ENCODE measurements around the gene ST3GAL2.
"Not testable (repeated sequence)": the region's sequence is repeated elsewhere in the genome, so short reads cannot be mapped to it uniquely, and the experiment has no call there.

Gene ST3GAL2

DNA sequence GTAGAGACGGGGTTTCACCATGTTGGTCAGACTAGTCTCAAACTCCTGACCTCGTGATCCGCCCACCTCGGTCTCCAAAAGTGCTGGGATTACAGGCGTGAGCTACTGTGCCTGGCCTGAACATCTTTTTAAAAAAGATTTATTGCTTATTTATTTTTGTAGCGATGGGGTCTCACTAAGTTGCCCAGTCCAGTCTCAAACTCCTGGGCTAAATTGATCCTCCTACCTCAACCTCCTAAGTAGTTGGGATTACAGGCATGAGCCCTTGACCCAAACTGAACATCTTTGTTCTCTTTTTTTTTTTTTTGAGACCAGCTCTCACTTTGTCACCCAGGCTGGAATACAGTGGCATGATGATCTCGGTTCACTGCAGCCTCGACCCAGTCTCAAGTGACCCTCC is 64.7 kb downstream of the ST3GAL2 start:
- no peaks in the 10 kb centered on the region for H3K9me3 ChIP-seq (ENCODE audit: control insufficient read depth in 1 of 2, low read length in 2 of 2)
- H3K4me1 ChIP-seq (ENCODE audit: control insufficient read depth in 1 of 2, insufficient read depth in 2 of 2, low read length in 2 of 2) = no peaks in the 10 kb centered on the region
- no peaks in the 10 kb centered on the region for H3K27me3 ChIP-seq (ENCODE audit: control insufficient read depth in 1 of 2, insufficient read depth in 2 of 2, low read length in 2 of 2)
- H3K27ac ChIP-seq (ENCODE audit: low read depth, low read length) = no peak overlapping the region
- H3K4me3 ChIP-seq (ENCODE audit: low read depth in 1 of 2, low read length in 2 of 2) = no peak overlapping the region
- H3K9ac ChIP-seq (ENCODE audit: low read depth in 1 of 2, low read length in 2 of 2) = no peak overlapping the region
- H3K36me3 ChIP-seq (ENCODE audit: control insufficient read depth in 1 of 2, insufficient read depth in 2 of 2, low read length in 2 of 2) = peaks cover 21 to 55% of the 10 kb centered on the region in 2 donors

DNA sequence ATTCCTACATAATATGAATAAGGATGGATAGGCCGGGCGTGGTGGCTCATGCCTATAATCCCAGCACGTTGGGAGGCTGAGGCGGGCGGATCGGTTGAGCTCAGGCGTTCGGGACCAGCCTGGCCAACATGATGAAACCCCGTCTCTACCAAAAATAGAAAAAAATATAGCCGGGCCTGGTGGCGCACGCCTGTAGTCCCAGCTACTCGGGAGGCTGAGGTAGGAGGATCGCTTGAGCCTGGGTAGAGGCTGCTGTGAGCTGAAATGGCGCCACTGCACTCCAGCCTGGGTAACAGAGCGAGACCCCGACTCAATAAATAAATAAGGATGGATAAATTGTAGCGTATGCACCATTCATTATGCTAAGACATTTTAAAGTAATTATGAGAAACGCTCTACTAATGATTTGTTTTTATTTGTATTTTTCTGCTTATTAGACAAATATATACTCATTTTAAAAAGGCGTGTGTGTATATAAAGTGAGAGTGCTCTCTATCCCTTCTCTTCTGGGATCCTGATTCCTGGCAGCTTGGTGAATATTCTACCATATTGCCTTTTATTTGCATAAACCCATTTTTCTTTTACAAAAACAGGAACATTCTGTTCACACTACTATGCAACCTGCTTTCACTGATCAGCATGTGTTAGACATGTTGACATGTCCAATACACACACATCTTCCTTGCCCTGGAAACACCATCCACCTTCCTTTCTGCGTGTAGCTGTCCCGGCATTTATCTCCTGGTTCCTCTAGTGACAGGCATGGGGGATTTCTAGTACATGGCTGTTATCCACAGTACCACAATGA is 65.8 kb downstream of the ST3GAL2 start:
- H3K9ac ChIP-seq (ENCODE audit: low read depth in 1 of 2, low read length in 2 of 2) = no peak overlapping the region
- no peak overlapping the region for H3K27ac ChIP-seq (ENCODE audit: low read depth, low read length)
- no peaks in the 10 kb centered on the region for H3K27me3 ChIP-seq (ENCODE audit: control insufficient read depth in 1 of 2, insufficient read depth in 2 of 2, low read length in 2 of 2)
- H3K36me3 ChIP-seq (ENCODE audit: control insufficient read depth in 1 of 2, insufficient read depth in 2 of 2, low read length in 2 of 2) = peaks cover 21 to 61% of the 10 kb centered on the region in 2 donors
- H3K4me3 ChIP-seq (ENCODE audit: low read depth in 1 of 2, low read length in 2 of 2) = no peak overlapping the region
- no peaks in the 10 kb centered on the region for H3K9me3 ChIP-seq (ENCODE audit: control insufficient read depth in 1 of 2, low read length in 2 of 2)
- H3K4me1 ChIP-seq (ENCODE audit: control insufficient read depth in 1 of 2, insufficient read depth in 2 of 2, low read length in 2 of 2) = no peaks in the 10 kb centered on the region

DNA sequence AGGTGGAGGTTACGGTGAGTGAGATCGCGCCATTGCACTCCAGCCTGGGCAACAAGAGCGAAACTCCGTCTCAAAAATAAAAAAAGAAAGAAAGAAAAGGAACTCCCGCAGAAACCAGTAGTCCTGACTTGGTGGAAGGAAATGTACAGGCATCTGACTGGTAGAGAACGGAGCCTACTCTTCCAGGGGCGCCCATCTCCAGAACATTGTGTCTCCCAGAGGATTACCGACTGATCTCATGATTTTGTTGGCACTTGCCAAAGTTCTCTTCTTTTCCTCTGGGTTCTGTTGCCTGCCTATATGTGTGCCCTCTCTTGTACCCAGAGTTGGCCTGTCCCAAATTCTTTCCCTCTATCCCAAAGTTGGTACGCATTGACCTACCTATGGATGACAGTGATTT is 68.0 kb downstream of the ST3GAL2 start:
- H3K27me3 ChIP-seq (ENCODE audit: control insufficient read depth in 1 of 2, insufficient read depth in 2 of 2, low read length in 2 of 2) = no peaks in the 10 kb centered on the region
- no peaks in the 10 kb centered on the region for H3K9me3 ChIP-seq (ENCODE audit: control insufficient read depth in 1 of 2, low read length in 2 of 2)
- no peaks in the 10 kb centered on the region for H3K4me1 ChIP-seq (ENCODE audit: control insufficient read depth in 1 of 2, insufficient read depth in 2 of 2, low read length in 2 of 2)
- H3K36me3 ChIP-seq (ENCODE audit: control insufficient read depth in 1 of 2, insufficient read depth in 2 of 2, low read length in 2 of 2) = peaks cover 26 to 66% of the 10 kb centered on the region in 2 donors
- no peak overlapping the region for H3K9ac ChIP-seq (ENCODE audit: low read depth in 1 of 2, low read length in 2 of 2)
- no peak overlapping the region for H3K27ac ChIP-seq (ENCODE audit: low read depth, low read length)
- no peak overlapping the region for H3K4me3 ChIP-seq (ENCODE audit: low read depth in 1 of 2, low read length in 2 of 2)

DNA sequence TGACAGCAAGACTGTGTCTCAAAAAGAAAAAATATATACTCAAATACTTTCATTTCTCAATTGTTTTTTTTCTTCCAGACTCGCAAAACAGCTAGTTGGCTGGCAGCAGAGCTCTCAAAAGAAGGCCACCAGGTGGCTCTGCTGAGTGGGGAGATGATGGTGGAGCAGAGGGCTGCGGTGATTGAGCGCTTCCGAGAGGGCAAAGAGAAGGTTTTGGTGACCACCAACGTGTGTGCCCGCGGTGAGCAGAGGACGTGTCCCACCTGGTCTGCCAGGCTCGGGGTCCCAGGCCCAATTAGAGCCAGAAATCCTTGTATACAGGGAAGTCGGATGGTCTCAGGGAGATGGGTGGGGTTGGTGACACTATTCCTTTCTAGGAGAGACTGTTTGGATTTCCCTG is 68.8 kb downstream of the ST3GAL2 start:
- not testable (repeated sequence) for H3K27ac ChIP-seq (ENCODE audit: low read depth, low read length)

DNA sequence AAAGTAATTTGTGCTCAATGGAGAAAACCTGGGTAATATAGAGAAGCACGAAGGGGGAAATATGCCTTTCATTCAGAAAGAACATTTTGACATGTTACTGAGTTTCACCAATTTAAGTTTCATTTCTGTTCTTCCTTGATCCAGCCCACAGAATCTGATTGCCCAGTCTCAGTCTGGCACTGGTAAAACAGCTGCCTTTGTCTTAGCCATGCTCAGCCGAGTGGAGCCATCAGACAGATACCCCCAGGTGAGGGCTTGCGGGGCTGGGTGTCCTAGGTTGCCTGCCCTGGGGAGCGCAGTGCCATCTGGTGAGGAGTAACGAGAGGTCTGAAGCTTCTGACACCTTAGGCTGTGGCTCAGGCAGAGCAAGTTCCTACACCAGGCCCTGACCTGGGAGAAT is 74.5 kb downstream of the ST3GAL2 start:
- H3K27ac ChIP-seq (ENCODE audit: low read depth, low read length) = no peak overlapping the region
- H3K36me3 ChIP-seq (ENCODE audit: control insufficient read depth in 1 of 2, insufficient read depth in 2 of 2, low read length in 2 of 2) = peaks cover 32 to 70% of the 10 kb centered on the region in 2 donors
- H3K9ac ChIP-seq (ENCODE audit: low read depth in 1 of 2, low read length in 2 of 2) = no peak overlapping the region
- H3K4me3 ChIP-seq (ENCODE audit: low read depth in 1 of 2, low read length in 2 of 2) = no peak overlapping the region
- no peaks in the 10 kb centered on the region for H3K27me3 ChIP-seq (ENCODE audit: control insufficient read depth in 1 of 2, insufficient read depth in 2 of 2, low read length in 2 of 2)
- H3K4me1 ChIP-seq (ENCODE audit: control insufficient read depth in 1 of 2, insufficient read depth in 2 of 2, low read length in 2 of 2) = no peaks in the 10 kb centered on the region
- no peaks in the 10 kb centered on the region for H3K9me3 ChIP-seq (ENCODE audit: control insufficient read depth in 1 of 2, low read length in 2 of 2)

More for the DNA sequence above, 68.8 kb downstream of the ST3GAL2 start:
- H3K36me3 ChIP-seq (ENCODE audit: control insufficient read depth in 1 of 2, insufficient read depth in 2 of 2, low read length in 2 of 2) = peaks cover 30 to 69% of the 10 kb centered on the region in 2 donors
- H3K9me3 ChIP-seq (ENCODE audit: control insufficient read depth in 1 of 2, low read length in 2 of 2); H3K4me1 ChIP-seq (ENCODE audit: control insufficient read depth in 1 of 2, insufficient read depth in 2 of 2, low read length in 2 of 2); H3K27me3 ChIP-seq (ENCODE audit: control insufficient read depth in 1 of 2, insufficient read depth in 2 of 2, low read length in 2 of 2); H3K4me3 ChIP-seq (ENCODE audit: low read depth in 1 of 2, low read length in 2 of 2); H3K9ac ChIP-seq (ENCODE audit: low read depth in 1 of 2, low read length in 2 of 2): not testable (repeated sequence)

DNA sequence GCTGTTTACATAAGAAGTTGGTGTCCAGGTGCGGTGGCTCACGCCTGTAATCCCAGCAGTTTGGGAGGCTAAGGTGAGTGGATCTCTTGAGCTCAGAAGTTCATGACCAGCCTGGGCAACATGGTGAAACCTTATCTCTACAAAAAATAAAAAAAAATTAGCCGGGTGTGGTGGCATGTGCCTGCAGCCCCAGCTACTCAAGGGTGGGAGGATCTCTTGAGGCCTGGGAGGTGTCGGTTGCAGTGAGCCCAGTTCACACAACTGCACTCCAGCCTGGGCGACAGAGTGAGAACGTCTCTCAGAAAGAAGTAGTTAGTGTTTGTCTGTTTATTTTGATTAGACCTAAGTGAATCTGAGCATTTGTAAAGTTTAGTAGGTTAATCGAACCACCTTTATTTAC is 79.3 kb downstream of the ST3GAL2 start:
- H3K27me3 ChIP-seq (ENCODE audit: control insufficient read depth in 1 of 2, insufficient read depth in 2 of 2, low read length in 2 of 2) = no peaks in the 10 kb centered on the region
- H3K4me1 ChIP-seq (ENCODE audit: control insufficient read depth in 1 of 2, insufficient read depth in 2 of 2, low read length in 2 of 2) = no peaks in the 10 kb centered on the region
- H3K27ac ChIP-seq (ENCODE audit: low read depth, low read length) = no peak overlapping the region
- H3K4me3 ChIP-seq (ENCODE audit: low read depth in 1 of 2, low read length in 2 of 2) = no peak overlapping the region
- H3K36me3 ChIP-seq (ENCODE audit: control insufficient read depth in 1 of 2, insufficient read depth in 2 of 2, low read length in 2 of 2) = peaks cover 18 to 76% of the 10 kb centered on the region in 2 donors
- no peak overlapping the region for H3K9ac ChIP-seq (ENCODE audit: low read depth in 1 of 2, low read length in 2 of 2)
- no peaks in the 10 kb centered on the region for H3K9me3 ChIP-seq (ENCODE audit: control insufficient read depth in 1 of 2, low read length in 2 of 2)

DNA sequence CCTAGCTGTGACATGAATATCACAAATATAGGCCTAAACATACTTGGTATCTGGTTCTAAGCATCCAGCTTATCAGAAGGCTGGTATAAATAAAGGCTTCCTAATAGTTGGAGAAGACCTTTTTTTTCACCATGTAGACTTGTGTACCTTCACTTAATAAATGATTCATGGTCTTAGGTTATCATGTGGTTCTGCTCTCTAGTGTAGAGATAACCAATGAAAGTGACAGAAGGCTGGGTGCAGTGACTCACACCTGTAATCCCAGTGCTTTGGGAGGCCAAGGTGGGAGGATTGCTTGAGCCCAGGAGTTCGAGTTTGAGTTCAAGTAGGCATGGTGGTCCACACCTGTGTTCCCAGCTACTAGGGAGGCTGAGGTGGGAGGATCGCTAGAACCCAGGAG is 89.1 kb downstream of the ST3GAL2 start:
- H3K9me3 ChIP-seq (ENCODE audit: control insufficient read depth in 1 of 2, low read length in 2 of 2) = no peaks in the 10 kb centered on the region
- no peak overlapping the region for H3K9ac ChIP-seq (ENCODE audit: low read depth in 1 of 2, low read length in 2 of 2)
- H3K36me3 ChIP-seq (ENCODE audit: control insufficient read depth in 1 of 2, insufficient read depth in 2 of 2, low read length in 2 of 2) = peaks cover 0 to 8% of the 10 kb centered on the region in 2 donors
- H3K27me3 ChIP-seq (ENCODE audit: control insufficient read depth in 1 of 2, insufficient read depth in 2 of 2, low read length in 2 of 2) = no peaks in the 10 kb centered on the region
- H3K4me1 ChIP-seq (ENCODE audit: control insufficient read depth in 1 of 2, insufficient read depth in 2 of 2, low read length in 2 of 2) = peaks cover 20 to 22% of the 10 kb centered on the region in 2 donors
- H3K4me3 ChIP-seq (ENCODE audit: low read depth in 1 of 2, low read length in 2 of 2) = no peak overlapping the region
- H3K27ac ChIP-seq (ENCODE audit: low read depth, low read length) = no peak overlapping the region

DNA sequence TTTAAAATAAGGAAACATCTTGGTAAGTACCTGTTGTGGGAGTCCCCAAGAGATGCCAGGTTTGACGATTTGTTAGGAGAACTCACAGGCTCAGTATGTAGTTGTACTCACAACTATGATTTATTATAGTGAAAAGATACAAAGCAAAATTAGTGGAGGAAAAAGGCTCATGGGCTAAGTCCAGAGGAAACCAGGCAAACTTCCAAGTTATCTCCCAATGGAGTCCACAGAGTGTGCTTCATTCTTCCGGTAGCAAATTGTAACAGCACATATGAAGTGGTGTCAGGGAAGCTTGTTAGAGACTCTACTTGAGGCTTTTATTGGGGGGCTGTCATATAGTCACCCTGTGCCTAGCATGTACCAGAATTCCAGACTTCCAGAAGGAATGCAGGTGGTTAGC is 89.9 kb downstream of the ST3GAL2 start:
- Histone ChIP-seq H3K27me3 (ENCODE audit: control insufficient read depth in 1 of 2, insufficient read depth in 2 of 2, low read length in 2 of 2) (no peaks in the 10 kb centered on the region), H3K27ac (ENCODE audit: low read depth, low read length) (no peak overlapping the region), H3K9me3 (ENCODE audit: control insufficient read depth in 1 of 2, low read length in 2 of 2) (no peaks in the 10 kb centered on the region), H3K4me3 (ENCODE audit: low read depth in 1 of 2, low read length in 2 of 2) (no peak overlapping the region), H3K36me3 (ENCODE audit: control insufficient read depth in 1 of 2, insufficient read depth in 2 of 2, low read length in 2 of 2) (peaks cover 0 to 8% of the 10 kb centered on the region in 2 donors), H3K9ac (ENCODE audit: low read depth in 1 of 2, low read length in 2 of 2) (no peak overlapping the region), H3K4me1 (ENCODE audit: control insufficient read depth in 1 of 2, insufficient read depth in 2 of 2, low read length in 2 of 2) (peaks cover 20 to 22% of the 10 kb centered on the region in 2 donors)

DNA sequence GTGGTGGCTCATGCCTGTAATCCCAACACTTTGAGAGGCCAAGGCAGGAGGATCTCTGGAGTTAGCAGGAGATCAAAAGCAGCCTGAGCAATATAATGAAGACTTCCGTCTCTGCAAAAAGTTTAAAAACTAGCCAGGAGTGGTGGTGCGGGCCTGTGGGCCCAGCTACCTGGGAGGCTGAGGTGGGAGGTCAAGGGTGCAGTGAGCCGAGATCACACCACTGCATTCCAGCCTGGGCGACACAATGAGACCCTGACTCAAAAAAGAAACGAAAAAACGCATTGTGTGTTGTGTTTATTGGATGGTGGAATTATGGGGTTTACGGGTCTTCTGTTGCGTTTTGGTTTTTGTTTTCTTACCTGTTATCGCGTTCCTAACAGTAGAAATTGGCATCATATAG is 93.1 kb downstream of the ST3GAL2 start:
- no peaks in the 10 kb centered on the region for H3K27me3 ChIP-seq (ENCODE audit: control insufficient read depth in 1 of 2, insufficient read depth in 2 of 2, low read length in 2 of 2)
- peaks cover 20 to 22% of the 10 kb centered on the region in 2 donors for H3K4me1 ChIP-seq (ENCODE audit: control insufficient read depth in 1 of 2, insufficient read depth in 2 of 2, low read length in 2 of 2)
- H3K27ac ChIP-seq (ENCODE audit: low read depth, low read length) = no peak overlapping the region
- H3K9ac ChIP-seq (ENCODE audit: low read depth in 1 of 2, low read length in 2 of 2) = peak overlapping the region; percentile 65 to 81
- no peaks in the 10 kb centered on the region for H3K9me3 ChIP-seq (ENCODE audit: control insufficient read depth in 1 of 2, low read length in 2 of 2)
- peak overlapping the region; percentile 53 to 93 for H3K4me3 ChIP-seq (ENCODE audit: low read depth in 1 of 2, low read length in 2 of 2)
- H3K36me3 ChIP-seq (ENCODE audit: control insufficient read depth in 1 of 2, insufficient read depth in 2 of 2, low read length in 2 of 2) = no peaks in the 10 kb centered on the region

DNA sequence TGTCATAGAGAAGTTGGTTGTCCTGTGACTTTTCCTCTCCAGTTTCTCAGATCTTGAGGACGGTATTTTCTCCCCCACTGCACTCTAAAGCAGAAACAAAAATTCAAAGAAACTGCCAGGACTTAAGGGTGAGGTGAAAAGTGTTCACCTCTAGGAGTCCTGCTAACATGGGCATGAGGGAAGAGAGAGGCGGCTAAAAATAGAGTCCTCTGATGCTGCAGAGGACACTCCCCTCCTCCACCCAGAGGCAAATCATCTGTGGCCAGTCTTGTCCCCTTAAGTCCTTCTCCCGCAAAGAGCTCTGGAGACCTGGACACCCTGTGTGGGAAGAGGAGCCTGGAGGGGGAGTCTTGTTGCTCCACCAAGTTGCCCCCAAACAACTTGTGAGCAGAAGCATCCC is 96.9 kb downstream of the ST3GAL2 start:
- Histone ChIP-seq H3K27ac (ENCODE audit: low read depth, low read length) (no peak overlapping the region), H3K4me1 (ENCODE audit: control insufficient read depth in 1 of 2, insufficient read depth in 2 of 2, low read length in 2 of 2) (peaks cover 5 to 8% of the 10 kb centered on the region in 2 donors), H3K4me3 (ENCODE audit: low read depth in 1 of 2, low read length in 2 of 2) (no peak overlapping the region), H3K9me3 (ENCODE audit: control insufficient read depth in 1 of 2, low read length in 2 of 2) (no peaks in the 10 kb centered on the region), H3K36me3 (ENCODE audit: control insufficient read depth in 1 of 2, insufficient read depth in 2 of 2, low read length in 2 of 2) (no peaks in the 10 kb centered on the region), H3K9ac (ENCODE audit: low read depth in 1 of 2, low read length in 2 of 2) (no peak overlapping the region), H3K27me3 (ENCODE audit: control insufficient read depth in 1 of 2, insufficient read depth in 2 of 2, low read length in 2 of 2) (no peaks in the 10 kb centered on the region)

Data from duodenal mucosa (tissue), 2 donors.